GM10847 (cell line): Measurements from ENCODE around the gene CRIP2.

Experiments
- POLR2A ChIP-seq: IDR thresholded peaks from 2 replicates; pipeline ENCODE4 v1.6.1; 2011; ENCODE audit not compliant: insufficient read length; ENCODE audit errors: extremely low read depth

CRIP2 gene

GRCh38 chr14:105492031-105492970, 17.7 kb downstream of the CRIP2 start:
- no peak for TF ChIP-seq POLR2A

- TF ChIP-seq POLR2A = no peak
These were observed 18.6 kb downstream of the CRIP2 start for GRCh38 chr14:105492971-105493871.

DNA sequence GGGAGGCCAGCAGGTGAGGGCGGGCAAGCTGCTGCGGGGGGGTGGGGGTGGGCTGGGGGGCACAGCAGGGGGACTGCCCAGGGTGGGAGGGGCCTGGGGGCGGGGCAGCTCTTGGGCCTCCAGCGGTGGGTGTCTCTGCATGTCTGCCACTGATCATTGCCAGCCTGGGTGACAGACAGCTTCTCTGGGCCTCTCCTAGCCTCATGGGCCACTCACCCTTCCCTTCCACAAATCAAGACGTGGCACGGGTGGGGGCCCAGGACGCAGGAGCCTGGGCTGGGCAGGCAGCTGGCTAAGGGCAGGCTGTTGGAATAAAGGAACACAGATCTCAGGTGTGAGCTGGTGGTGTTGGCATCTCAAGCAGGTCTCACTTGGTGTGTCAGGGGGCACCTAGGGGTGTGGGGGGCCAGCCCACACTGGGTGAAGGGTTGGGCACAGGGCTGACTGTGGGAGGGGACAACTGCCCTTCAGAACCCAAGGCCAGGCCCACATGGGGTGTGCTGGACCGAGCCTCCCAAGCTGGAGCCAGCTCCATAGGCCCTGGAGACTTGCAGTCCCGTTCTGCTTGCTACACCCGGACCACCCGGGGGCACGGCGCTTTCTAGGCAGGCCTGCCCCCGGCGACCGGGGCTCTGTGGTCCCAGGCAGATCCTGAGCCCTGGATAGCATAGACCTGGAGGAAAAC, 19.4 kb downstream of the CRIP2 start:
- no peak for TF ChIP-seq POLR2A

DNA sequence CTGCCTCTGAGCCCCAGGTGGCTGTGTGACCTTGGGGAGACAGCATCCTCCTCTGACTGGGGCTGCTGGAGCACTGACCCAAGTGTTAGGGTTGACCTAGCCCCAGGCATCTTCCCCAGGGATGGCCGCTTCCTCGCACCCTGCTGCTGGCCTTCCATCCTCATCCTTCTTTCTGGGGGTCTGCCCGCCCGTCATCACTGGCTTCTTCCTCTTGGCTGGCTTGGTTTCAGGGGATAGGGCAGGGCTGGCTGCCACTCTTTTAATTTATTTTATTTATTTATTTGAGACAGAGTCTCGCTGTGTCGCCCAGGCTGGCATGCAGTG, 19.9 kb downstream of the CRIP2 start:
- TF ChIP-seq POLR2A = no peak

GRCh38 chr14:105495101-105495989, 20.7 kb downstream of the CRIP2 start:
- TF ChIP-seq POLR2A = no peak

GRCh38 chr14:105495990-105496830, 21.6 kb downstream of the CRIP2 start:
- TF ChIP-seq POLR2A = no peak

DNA sequence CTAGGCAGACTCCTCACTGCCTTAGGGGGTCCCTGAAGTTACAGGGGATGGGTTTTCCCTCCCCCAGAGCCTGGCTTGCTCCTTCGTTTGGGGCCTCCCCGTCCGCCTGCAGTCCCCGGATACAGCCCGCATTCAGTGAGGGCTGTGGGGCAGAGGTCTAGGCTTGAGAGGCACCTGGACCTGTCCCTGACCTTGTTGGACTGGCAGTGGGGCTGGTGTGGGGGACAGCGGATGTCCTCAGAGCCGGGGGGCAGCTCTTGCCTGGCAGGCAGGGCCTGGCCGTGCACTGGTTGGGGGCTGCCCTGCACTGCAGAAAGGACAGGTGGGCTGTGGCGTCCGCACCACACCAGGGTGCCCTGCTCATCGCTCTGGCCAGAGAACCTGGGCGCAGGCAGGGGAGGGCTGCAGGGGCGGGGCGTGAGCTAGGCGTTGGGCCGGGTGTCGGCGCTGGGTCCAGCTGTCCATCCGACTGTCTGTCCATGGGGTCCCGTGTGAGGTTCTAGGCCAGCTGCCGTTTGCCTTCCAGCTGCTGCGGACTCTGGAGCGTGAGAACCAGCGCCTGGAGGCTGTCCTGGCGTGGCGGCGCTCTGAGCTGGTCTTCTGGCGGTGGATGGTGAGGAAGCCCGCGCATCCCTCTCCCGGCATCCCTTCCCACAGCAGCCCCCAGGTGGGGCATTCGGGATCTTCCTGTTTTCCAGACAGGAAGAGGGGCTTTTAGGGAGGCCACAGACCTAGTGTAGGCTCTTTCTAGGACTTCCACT, 22.4 kb downstream of the CRIP2 start:
- no peak for TF ChIP-seq POLR2A

- no peak for TF ChIP-seq POLR2A
These were observed 23.2 kb downstream of the CRIP2 start for GRCh38 chr14:105497671-105498429.

GRCh38 chr14:105498430-105499255, 24.0 kb downstream of the CRIP2 start:
- no peak for TF ChIP-seq POLR2A

DNA sequence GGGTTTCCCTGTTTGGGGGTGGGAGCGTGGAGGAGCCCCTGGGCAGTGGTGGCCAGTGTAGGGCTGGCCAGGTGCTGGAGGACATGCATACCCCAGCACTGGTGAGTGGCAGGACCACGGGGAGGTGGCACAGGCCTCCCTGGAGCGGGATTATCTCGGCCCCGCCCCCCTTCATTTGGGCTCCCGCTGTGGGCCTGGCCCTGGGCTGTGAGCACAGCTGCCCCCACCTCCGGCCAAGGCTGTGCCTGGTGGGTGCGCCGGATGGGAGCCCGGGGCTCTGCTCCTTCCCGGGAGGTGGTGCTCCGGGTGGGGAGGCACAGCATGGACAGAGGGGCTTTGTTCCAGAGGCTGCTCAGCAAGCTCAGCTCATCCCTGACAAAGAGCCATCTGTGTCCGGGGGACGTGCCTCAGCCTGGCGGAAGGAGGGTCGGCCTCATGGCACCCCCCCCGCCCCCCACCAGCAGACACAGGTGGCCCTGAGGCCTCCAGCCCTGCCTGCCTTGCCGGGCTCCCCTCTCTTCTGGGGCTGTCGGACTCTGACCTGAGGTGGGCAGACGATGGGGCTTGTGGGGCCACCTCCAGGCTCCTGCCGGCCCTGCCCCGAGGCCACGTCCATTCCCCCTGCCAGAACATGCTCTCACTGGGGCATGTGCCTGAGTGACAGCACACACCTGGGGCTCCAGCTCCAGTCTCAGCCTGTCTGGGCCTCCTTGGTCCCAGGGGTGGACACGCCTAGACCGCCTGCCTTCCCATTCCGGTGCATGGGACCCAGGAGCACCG, 24.8 kb downstream of the CRIP2 start:
- no peak for TF ChIP-seq POLR2A
